NCI-H748 treated with DMSO at 0.1 percent for 48 hours (cell line): ENCODE data around the gene C18orf32.
A peak's percentile ranks its signal among the peaks of the same experiment; 100 is the strongest.
"Not testable (repeated sequence)": the region's sequence is repeated elsewhere in the genome, so short reads cannot be mapped to it uniquely, and the experiment has no call there.

Experiments
- DNase-seq: peaks from one replicate; lab custom pipeline; 2025; lab: John Stamatoyannopoulos, UW

Gene C18orf32

DNA sequence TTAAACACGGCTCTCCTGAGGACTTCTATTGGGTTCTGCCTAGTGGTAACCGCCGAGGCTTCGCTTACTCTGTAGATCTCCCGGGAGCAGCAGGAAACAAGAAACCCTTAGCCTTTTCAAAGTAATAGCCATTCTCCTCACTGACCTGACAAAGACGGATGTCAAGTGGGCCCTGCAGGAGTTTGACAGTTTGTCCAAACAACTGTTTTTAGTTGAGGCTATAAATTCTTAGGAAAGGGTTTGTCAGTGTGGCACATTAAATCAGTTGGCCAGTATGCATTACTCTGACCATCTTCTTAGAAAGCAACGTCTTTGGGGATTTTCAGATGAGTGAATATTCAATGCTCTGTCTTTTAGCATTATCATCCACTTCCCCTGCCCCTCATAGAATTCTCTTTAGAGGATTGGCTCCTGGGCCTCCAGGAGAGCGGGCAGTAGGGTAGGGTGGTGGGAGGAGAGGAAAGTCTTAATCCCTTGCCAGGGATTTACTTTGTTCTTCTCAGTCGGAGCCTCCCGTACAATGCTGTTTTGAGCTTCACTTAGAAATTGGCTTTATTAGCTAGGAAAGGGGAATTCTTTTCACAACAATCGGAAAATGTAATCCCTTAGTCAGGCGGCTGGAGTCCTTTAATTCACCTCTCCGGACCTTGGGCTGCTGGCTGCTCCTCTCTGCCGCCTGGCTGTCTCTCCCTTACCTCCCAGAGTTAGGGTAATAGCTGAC is 13.3 kb upstream of the C18orf32 start:
- DNase-seq, result no peak

- no peak for DNase-seq
Observed at GRCh38 chr18:49499046-49499637, 12.1 kb upstream of the C18orf32 start.

DNA sequence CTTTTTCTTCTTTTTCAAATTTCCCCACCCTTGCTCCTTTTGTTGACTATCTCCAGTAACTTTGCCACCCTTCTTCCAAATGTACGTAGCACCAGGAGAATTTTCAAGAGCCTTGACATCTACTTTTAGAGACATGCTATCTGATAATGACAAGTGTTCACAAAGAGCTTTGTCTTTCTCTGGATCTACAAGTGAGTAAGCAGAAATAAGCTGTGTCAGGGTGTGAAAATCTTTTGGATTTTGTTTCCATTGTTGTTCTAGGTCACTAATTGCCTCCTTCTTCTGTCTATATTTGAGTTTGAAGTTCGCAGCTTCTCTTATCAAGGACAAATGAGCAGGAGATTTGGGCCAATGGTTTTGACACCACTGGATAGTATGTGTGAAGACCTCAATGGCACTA is 8.4 kb upstream of the C18orf32 start:
- DNase-seq, result no peak

GRCh38 chr18:49495076-49495475 is 8.0 kb upstream of the C18orf32 start:
- DNase-seq, result no peak

- DNase-seq, result no peak
Observed at GRCh38 chr18:49494660-49495059, 7.6 kb upstream of the C18orf32 start.

DNA sequence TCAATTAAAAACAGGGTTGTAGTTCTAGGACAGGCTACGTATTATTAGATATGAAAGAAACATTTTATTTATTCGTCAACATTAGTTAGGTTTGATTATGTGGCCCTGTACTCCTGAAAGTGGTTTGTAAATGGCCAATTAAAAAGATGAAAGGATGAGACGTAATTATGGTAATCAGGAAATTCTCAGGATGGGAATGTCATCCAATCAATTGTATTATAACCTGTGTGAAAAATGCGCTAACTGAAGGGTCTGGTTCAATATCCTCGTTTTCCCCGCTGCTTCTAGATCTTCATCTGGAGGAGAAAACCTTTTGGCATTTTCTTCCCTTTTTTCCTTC is 5.6 kb upstream of the C18orf32 start:
- DNase-seq, result no peak

DNA sequence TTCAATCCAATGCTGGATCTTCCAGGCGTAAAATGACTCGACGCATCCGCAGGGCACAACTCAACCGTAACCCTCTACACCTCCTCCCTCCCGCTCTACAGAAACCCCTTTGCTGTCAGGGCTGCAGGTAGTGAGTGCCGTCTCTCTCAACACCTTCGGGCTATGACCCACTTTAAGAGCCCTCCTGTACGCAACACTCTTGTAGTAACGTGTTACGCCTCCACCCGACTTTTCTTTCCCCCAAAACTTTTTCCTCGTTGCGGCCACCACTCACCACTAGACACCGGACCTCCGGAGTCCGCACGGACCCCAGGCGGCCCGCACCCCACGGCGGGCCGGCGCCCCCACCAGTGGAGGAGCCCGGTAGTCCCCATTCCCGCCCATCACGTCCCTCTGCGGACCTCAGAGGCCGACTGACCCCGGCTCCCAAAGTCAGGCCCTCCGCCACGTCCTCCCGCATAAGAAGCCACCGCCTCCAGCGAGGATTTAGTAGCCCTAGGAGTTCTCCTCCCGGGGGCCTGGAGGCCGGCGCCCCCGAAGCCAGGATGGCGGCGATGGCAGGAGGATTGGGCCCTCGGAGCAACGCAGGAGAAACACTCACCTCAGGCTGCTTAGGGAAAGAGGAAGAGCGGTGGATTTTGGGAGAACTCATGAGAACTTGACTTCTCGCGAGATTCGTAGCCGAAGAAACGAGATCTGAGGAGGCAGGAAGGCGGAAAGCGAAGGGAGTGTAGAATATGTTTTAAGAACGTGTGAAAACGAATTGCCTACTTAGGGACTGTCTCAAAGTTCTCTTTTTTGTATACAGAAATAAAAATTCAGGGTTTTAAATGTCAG is 5.0 kb upstream of the C18orf32 start, which contains the start of gene RPL17:
Gene RPL17, minus strand, starts transcription at position 609 of the 837 bp plus-strand sequence.
- DNase-seq, result peak; percentile 96

- no peak for DNase-seq
Observed at GRCh38 chr18:49491534-49491856, 4.5 kb upstream of the C18orf32 start.

GRCh38 chr18:49490246-49490762 is 3.3 kb upstream of the C18orf32 start:
- DNase-seq, result no peak

DNA sequence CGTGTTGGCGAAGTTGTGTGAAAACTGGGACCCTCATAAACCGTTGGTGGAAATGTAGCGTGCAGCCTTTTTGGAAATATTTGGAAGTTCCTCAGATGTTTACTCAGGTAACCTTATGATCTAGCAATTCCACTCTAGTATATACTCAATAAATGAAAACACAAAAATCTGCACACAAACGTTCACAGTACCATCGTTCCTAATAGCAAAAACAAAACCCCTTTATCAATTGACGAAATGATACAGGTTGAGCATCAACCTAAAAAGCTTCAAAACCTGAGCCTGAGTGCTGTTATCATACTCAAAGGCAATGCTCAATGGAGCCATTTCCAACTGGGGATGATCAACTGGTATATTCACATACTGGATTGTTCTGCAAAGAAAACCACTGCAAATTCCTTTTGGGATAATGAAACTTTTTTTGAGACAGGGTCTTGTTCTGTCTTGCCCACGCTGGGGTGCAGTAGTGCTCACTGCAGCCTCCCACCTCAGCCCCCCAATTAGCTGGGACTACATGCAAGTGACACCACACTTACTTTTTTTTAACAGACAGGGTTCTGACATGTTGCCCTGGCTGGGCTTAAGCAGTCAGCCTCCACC is 777 bp upstream of the C18orf32 start:
- DNase-seq, result no peak

DNA sequence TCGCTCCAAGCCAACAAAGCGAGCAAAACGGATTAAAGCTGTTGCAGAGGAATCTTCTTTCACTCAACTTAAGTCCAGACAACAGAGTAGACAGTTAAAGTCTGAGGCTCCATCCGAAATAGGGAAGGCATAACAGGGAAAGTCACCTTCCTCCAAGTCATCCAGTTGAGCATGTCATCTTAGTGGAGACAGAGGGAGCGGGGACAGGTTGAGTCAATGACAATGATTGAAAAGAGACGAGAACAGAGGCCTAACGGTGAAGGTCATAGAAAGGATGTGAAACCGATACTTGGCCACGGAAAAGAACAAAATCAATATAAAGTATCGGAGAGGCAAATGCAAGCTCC is 455 bp downstream of the C18orf32 start:
- no peak for DNase-seq

GRCh38 chr18:49486134-49486533 is 900 bp downstream of the C18orf32 start:
- no peak for DNase-seq

GRCh38 chr18:49483198-49483597 is 3.8 kb downstream of the C18orf32 start:
- no peak for DNase-seq

- DNase-seq, result no peak
Observed at GRCh38 chr18:49481907-49482306, 5.1 kb downstream of the C18orf32 start.

DNA sequence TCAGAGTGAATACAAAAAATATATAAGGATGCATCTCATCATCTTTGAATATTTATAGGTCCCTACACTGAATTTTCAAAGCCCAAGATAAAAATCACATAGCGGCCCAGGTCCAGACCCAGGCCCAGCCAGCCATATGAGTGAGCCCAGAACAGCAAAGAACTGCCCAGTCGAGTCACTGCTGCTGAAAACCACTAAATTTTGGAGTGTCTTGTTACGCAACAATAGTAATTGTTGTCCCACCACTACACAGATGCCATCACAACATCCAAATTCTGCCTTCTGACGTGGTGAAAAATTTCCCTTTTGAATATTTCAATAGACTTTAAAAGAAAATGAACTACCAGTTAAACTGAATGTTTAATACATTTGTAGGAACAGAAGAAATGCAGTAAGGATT is 5.7 kb downstream of the C18orf32 start:
- no peak for DNase-seq

GRCh38 chr18:49479381-49480137 is 7.5 kb downstream of the C18orf32 start:
- no peak for DNase-seq

DNA sequence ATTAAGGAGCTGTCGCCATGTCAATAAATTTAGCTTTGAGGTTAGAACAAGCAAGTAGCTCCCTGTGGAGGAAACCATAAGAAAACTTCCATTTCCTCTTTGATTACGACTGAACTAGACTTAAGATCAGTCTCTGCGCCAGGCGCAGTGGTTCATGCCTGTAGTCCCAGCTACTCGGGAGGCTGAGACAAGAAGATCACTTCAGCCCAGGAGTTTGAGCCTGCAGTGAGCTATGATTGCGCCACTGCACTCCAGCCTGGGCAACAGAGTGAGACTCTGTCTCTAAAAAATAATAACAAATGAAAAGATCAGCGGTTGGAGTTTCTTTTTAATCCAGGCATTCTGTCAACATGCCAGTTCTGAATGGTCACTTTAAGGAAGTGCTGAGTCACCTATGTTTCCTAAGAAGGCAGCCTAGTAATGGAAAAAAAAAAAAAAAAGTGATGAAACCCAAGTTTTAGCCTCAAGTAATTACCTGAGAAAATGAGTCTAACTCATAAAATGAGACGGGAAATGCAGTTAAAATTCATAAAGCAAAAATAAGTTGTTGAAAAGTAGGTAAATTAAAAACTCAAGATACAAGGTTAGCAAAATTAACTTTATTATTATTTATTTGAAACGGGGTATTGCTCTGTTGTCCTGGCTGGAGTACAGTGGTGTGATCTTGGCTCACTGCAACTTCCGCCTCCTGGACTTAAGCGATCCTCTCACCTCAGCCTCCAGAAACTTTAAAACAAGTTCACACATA is 10.2 kb downstream of the C18orf32 start:
- DNase-seq, result no peak

DNA sequence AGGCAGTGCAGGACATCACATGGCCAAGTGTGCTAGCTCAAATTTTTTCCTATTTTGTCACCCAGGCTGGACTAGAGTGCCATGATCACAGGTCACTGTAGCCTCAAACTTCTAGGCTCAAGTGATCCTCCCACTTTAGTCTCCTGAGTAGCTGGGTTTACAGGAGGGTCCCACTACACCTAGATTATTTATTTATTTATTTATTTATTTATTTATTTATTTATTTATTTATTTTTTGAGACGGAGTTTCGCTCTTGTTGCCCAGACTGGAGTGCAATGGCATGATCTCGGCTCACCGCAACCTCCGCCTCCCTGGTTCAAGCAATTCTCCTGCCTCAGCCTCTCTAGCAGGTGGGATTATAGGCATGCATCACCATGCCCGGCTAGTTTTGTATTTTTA is 12.1 kb downstream of the C18orf32 start:
- DNase-seq, result not testable (repeated sequence)

GRCh38 chr18:49473721-49474120 is 13.3 kb downstream of the C18orf32 start:
- DNase-seq, result no peak

GRCh38 chr18:49472459-49472858 is 14.6 kb downstream of the C18orf32 start:
- no peak for DNase-seq

- no peak for DNase-seq
Observed at GRCh38 chr18:49471532-49471931, 15.5 kb downstream of the C18orf32 start.
